ENCODE measurements around the gene TOPAZ1. TPM values are rescaled to one million over a fixed set of nuclear protein-coding genes. Genes with fewer than 3 reads are reported as not detected.

The TOPAZ1 gene
- total and polyA plus RNA-seq, 2 of the 13 experiments (the other 11 are each of a cell fraction or from before 2014, with no cell fraction given), result not detected

DNA sequence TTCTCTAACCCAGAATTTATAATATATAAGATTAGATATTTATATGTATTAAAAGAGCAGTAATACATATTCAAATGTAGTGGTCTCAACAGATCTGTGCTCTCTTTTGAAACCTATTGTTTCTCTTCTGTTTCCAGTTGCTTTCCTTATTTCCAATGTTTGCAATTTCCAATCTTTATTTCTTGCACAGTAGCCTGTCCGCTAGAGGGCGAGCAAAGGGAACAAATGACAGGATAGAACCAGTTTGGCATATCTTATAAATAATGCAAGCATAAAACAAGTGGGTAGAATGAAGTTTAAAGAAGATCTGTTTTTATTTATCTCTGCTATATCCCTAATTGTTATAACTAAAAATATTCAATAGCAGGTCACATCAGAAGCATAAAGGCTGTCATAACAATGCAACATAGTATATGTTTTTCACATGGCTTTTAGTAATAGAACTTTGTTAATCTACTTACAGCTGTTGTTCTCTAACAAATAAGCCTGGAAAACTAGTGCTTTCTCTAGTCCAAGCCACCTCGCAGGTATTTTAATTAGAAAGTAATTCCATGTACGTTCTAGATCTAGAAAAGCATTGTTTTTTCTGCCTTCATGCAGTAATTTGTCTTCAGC, 81.8 kb downstream of the TOPAZ1 start:
- in situ Hi-C loops (cut with HindIII; ENCODE audit: extremely low pct_ligation_motif_present, low pct_unique_long_range_greater_than_20kb) (loop anchor here (10.0 kb wide), 1 partner anchor 111 kb away; no protein-coding TSS in a partner anchor), intact Hi-C loops (cut with micrococcal nuclease; ENCODE audit: unreplicated experiment) (loop anchor here (2.0 to 5.0 kb wide), 5 partner anchors 94 to 209 kb away; partner anchors contain the start of gene ZNF445)
- TF ChIP-seq CREB1 (IDR thresholded peaks at IDR 0.05), result no peak
- peak; percentile 35; the same call in 1 of the 2 replicates for TF ChIP-seq CREB1 (CRISPR knock-in tag; IDR thresholded peaks at IDR 0.05)
- peak; percentile 80 for TF ChIP-seq SMC3 (IDR thresholded peaks at IDR 0.05; ENCODE audit: low read length)
- no peak for TF ChIP-seq SP5 (CRISPR knock-in tag; IDR thresholded peaks at IDR 0.05; ENCODE audit: borderline replicate concordance, low read depth)
- TF ChIP-seq ATF7-NPFF (CRISPR knock-in tag; IDR thresholded peaks at IDR 0.05; ENCODE audit: low read depth), result no peak
- TF ChIP-seq, protein P1, sequence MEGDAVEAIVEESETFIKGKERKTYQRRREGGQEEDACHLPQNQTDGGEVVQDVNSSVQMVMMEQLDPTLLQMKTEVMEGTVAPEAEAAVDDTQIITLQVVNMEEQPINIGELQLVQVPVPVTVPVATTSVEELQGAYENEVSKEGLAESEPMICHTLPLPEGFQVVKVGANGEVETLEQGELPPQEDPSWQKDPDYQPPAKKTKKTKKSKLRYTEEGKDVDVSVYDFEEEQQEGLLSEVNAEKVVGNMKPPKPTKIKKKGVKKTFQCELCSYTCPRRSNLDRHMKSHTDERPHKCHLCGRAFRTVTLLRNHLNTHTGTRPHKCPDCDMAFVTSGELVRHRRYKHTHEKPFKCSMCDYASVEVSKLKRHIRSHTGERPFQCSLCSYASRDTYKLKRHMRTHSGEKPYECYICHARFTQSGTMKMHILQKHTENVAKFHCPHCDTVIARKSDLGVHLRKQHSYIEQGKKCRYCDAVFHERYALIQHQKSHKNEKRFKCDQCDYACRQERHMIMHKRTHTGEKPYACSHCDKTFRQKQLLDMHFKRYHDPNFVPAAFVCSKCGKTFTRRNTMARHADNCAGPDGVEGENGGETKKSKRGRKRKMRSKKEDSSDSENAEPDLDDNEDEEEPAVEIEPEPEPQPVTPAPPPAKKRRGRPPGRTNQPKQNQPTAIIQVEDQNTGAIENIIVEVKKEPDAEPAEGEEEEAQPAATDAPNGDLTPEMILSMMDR (CRISPR knock-in tag; IDR thresholded peaks at IDR 0.05), result peak; percentile 83
- TF ChIP-seq ZNF451 (CRISPR knock-in tag; IDR thresholded peaks at IDR 0.05), result no peak
- peak; percentile 71; the same call in 1 of the 2 replicates for TF ChIP-seq RAD21 (CRISPR knock-in tag; IDR thresholded peaks at IDR 0.05)
- 0 out of 2 replicates have a peak, but pooled peaks have one; percentile 31 for TF ChIP-seq MIXL1 (CRISPR knock-in tag; IDR thresholded peaks at IDR 0.05)
- TF ChIP-seq SMYD3 (CRISPR knock-in tag; IDR thresholded peaks at IDR 0.05), result peak; percentile 60; the same call in 1 of the 2 replicates
- TF ChIP-seq, protein P2, sequence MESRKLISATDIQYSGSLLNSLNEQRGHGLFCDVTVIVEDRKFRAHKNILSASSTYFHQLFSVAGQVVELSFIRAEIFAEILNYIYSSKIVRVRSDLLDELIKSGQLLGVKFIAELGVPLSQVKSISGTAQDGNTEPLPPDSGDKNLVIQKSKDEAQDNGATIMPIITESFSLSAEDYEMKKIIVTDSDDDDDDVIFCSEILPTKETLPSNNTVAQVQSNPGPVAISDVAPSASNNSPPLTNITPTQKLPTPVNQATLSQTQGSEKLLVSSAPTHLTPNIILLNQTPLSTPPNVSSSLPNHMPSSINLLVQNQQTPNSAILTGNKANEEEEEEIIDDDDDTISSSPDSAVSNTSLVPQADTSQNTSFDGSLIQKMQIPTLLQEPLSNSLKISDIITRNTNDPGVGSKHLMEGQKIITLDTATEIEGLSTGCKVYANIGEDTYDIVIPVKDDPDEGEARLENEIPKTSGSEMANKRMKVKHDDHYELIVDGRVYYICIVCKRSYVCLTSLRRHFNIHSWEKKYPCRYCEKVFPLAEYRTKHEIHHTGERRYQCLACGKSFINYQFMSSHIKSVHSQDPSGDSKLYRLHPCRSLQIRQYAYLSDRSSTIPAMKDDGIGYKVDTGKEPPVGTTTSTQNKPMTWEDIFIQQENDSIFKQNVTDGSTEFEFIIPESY (CRISPR knock-in tag; IDR thresholded peaks at IDR 0.05), result no peak
- TF ChIP-seq, protein P3, sequence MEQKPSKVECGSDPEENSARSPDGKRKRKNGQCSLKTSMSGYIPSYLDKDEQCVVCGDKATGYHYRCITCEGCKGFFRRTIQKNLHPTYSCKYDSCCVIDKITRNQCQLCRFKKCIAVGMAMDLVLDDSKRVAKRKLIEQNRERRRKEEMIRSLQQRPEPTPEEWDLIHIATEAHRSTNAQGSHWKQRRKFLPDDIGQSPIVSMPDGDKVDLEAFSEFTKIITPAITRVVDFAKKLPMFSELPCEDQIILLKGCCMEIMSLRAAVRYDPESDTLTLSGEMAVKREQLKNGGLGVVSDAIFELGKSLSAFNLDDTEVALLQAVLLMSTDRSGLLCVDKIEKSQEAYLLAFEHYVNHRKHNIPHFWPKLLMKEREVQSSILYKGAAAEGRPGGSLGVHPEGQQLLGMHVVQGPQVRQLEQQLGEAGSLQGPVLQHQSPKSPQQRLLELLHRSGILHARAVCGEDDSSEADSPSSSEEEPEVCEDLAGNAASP (CRISPR knock-in tag; IDR thresholded peaks at IDR 0.05; ENCODE audit: borderline replicate concordance), result 0 out of 2 replicates have a peak, but pooled peaks have one; percentile 28
- TF ChIP-seq, protein P4, sequence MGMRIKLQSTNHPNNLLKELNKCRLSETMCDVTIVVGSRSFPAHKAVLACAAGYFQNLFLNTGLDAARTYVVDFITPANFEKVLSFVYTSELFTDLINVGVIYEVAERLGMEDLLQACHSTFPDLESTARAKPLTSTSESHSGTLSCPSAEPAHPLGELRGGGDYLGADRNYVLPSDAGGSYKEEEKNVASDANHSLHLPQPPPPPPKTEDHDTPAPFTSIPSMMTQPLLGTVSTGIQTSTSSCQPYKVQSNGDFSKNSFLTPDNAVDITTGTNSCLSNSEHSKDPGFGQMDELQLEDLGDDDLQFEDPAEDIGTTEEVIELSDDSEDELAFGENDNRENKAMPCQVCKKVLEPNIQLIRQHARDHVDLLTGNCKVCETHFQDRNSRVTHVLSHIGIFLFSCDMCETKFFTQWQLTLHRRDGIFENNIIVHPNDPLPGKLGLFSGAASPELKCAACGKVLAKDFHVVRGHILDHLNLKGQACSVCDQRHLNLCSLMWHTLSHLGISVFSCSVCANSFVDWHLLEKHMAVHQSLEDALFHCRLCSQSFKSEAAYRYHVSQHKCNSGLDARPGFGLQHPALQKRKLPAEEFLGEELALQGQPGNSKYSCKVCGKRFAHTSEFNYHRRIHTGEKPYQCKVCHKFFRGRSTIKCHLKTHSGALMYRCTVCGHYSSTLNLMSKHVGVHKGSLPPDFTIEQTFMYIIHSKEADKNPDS (CRISPR knock-in tag; IDR thresholded peaks at IDR 0.05), result no peak
- TF ChIP-seq ARID3A (IDR thresholded peaks at IDR 0.05; ENCODE audit: low read depth, low read length), result peak; percentile 75
- peak; percentile 90 for TF ChIP-seq STAG1 (CRISPR knock-in tag; IDR thresholded peaks at IDR 0.05)
- CTCF ChIA-PET (ENCODE audit: low intra/inter-chr PET ratio, low total read pairs), result no interaction called here
- no peaks in the 10 kb centered on the region; a peak in 1 of 5 replicates for H3K27me3 ChIP-seq (ENCODE audit: control insufficient read depth in 1 of 2, insufficient read depth in 2 of 2, low read length in 2 of 2)
- H3K4me3 ChIP-seq (replicated peaks in 1 of 3; ENCODE audit: insufficient read depth in 1 of 3, low read depth in 2 of 3, low read length in 3 of 3), result no peak overlapping the region
- H3K79me2 ChIP-seq (ENCODE audit: insufficient read depth, low read length), result no peaks in the 10 kb centered on the region
- WGBS (ENCODE audit: low lambda C conversion rate), result 3% methylated on average over 4 of the region's 4 CpGs
- no peak overlapping the region for H2AFZ ChIP-seq (ENCODE audit: low read length)
- H3K4me1 ChIP-seq (ENCODE audit: insufficient read depth, low read length), result peaks cover 22% of the 10 kb centered on the region
- no TSS peak for BruUV-seq (replicated peaks)
- POLR2A ChIA-PET, result interaction anchor here (0.9 to 1.9 kb wide), 2 partner anchors 14 to 116 kb away, joined by 4 to 6 read pairs; no protein-coding TSS in a partner anchor
- no peak for FAIRE-seq
- DNase-seq (ENCODE audit: low spot score), result peak; percentile 55
- no peaks in the 10 kb centered on the region for H3K36me3 ChIP-seq (replicated peaks in 1 of 2; ENCODE audit: control insufficient read depth in 1 of 2, insufficient read depth in 2 of 2, low read length in 2 of 2)
- no peaks in the 10 kb centered on the region for H4K20me1 ChIP-seq (ENCODE audit: insufficient read depth, low read length)
- H3K4me2 ChIP-seq (ENCODE audit: low read depth, low read length), result no peak overlapping the region
- H3K9ac ChIP-seq (ENCODE audit: insufficient read depth, low read depth, low read length), result no peak overlapping the region
- no peaks in the 10 kb centered on the region for H3K9me3 ChIP-seq (ENCODE audit: low read length)
- H3K27ac ChIP-seq (ENCODE audit: extremely low read length, insufficient read depth, low read length), result no peak overlapping the region
- ATAC-seq, result no peak

Measured in HepG2 (cell line).